ENCODE measurements around the gene BRIX1. TPM values are rescaled to one million over a fixed set of nuclear protein-coding genes. Genes with fewer than 3 reads are reported as not detected.

Gene BRIX1
- total and polyA plus RNA-seq, 9 donors: 29.8 to 39.8 (median 33.1) TPM

DNA sequence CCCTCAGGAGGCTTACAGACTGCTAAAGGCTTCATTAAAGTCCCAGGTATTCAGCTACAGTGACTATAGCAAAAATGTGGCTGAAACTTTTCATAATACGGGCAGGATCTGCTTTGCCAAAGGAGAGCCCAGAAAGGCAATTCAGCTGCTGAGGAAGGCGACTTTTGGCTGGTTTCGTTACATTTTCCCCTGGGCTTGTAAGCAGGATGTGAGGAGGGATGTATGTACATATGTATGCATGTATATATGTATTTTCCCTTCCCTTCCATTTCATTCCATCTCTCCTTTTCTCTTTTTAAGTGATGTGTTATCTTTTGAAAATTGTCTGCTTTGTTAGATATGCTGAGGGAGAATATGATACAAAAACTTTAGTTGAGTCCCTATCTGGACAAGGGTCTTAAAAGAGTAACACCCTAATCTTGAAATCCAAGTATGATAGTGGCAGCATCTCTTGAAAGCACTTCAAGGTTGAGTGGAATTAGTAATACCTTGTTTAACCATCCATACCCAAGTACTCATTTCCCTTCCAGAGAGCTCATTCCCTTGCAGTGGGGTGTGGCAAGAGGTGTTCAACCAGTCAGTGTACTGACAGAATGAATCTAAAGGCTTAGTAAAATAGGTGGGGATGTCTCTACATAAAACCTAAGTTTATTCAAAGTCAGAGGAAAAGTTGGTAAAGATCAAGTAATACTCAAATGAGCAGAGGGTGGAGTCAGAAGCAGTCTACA is 29.0 kb upstream of the BRIX1 start:
- Histone ChIP-seq H3K4me1 (ENCODE audit: control insufficient read depth, insufficient read depth, low read length) (no peaks in the 10 kb centered on the region), H3K27ac (ENCODE audit: low read length) (no peak overlapping the region), H3K4me3 (ENCODE audit: low read length) (no peak overlapping the region), H3K9me3 (replicated peaks; ENCODE audit: control insufficient read depth, low read depth, low read length) (no peaks in the 10 kb centered on the region), H3K27me3 (ENCODE audit: control insufficient read depth, insufficient read depth, low read length) (no peaks in the 10 kb centered on the region), H3K36me3 (ENCODE audit: control insufficient read depth, insufficient read depth, low read length) (no peaks in the 10 kb centered on the region)
- WGBS (ENCODE audit: insufficient coverage): 88% methylated on average over 1 of the region's 3 CpGs
- no peak for DNase-seq

DNA sequence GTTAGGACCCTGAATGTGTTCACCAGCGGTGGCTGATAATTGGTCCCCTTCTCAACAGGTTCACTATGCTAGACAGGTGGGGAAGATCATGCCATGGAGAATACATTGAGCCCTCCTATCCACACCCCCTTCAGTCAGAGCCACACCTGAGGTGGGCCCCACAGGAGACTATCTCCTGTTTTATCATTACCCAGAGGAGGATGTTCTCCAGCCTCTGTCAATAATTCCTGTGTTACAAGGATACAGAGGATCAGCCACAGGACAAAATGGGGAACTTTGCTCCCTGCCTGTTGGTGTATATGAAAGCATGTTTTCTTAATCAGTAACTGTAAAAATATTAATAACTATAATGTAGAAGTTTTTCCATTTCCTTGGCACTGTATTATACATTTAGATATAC is 26.1 kb upstream of the BRIX1 start:
- Histone ChIP-seq H3K36me3 (ENCODE audit: control insufficient read depth, insufficient read depth, low read length) (no peaks in the 10 kb centered on the region), H3K27me3 (ENCODE audit: control insufficient read depth, insufficient read depth, low read length) (no peaks in the 10 kb centered on the region), H3K27ac (ENCODE audit: low read length) (no peak overlapping the region), H3K4me1 (ENCODE audit: control insufficient read depth, insufficient read depth, low read length) (no peaks in the 10 kb centered on the region), H3K9me3 (replicated peaks; ENCODE audit: control insufficient read depth, low read depth, low read length) (no peaks in the 10 kb centered on the region), H3K4me3 (ENCODE audit: low read length) (no peak overlapping the region)
- WGBS (ENCODE audit: insufficient coverage): no CpG with 5 or more reads among the region's 1 CpG
- DNase-seq: no peak

DNA sequence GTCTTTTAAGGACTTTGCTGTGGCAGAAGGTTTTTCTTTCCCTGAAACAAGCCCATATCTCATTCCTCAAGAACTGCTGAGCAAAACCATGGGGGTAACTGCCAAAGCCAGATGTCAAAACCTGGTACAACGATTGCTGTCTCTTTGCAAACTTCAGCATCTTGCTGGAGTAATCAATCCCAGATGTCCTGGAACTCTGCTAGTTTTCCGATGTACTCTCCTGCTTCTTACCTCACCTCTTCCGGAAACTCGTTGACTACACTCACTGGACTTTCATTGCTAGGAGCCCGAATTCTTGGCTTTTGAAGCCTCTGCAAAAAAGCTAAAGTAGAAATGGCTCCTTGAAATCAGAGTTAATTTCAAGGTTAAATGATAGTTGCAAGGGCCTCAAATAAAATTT is 23.5 kb upstream of the BRIX1 start:
- DNase-seq: peak; percentile 98
- Histone ChIP-seq H3K9me3 (replicated peaks; ENCODE audit: control insufficient read depth, low read depth, low read length) (no peaks in the 10 kb centered on the region), H3K27me3 (ENCODE audit: control insufficient read depth, insufficient read depth, low read length) (no peaks in the 10 kb centered on the region), H3K4me1 (ENCODE audit: control insufficient read depth, insufficient read depth, low read length) (no peaks in the 10 kb centered on the region), H3K36me3 (ENCODE audit: control insufficient read depth, insufficient read depth, low read length) (no peaks in the 10 kb centered on the region), H3K27ac (ENCODE audit: low read length) (peak overlapping the region; percentile 52), H3K4me3 (ENCODE audit: low read length) (no peak overlapping the region)
- 21% methylated on average over 2 of the region's 5 CpGs for WGBS (ENCODE audit: insufficient coverage)

DNA sequence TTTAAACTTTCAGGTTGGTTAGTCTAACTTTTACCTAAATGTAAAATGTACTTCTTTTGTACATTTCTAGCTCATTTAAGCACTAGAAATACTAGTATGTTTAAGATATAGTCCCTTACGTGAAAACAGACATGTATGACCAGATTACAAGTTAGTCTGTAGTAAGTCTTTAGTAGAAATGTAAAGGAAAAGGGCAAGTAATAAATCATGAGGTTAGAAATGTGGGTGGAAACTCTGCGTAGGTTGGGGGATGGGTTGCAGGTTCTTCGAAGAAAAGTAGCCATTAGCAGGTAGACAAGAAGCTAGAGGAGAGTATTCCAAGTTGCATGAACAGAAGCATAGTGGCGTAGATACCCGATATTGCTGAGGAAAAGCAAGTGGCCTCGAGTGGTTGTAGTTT is 23.1 kb upstream of the BRIX1 start:
- H3K27me3 ChIP-seq (ENCODE audit: control insufficient read depth, insufficient read depth, low read length): no peaks in the 10 kb centered on the region
- no peak for DNase-seq
- 73% methylated on average over 6 of the region's 6 CpGs for WGBS (ENCODE audit: insufficient coverage)
- no peak overlapping the region for H3K4me3 ChIP-seq (ENCODE audit: low read length)
- H3K4me1 ChIP-seq (ENCODE audit: control insufficient read depth, insufficient read depth, low read length): no peaks in the 10 kb centered on the region
- no peaks in the 10 kb centered on the region for H3K36me3 ChIP-seq (ENCODE audit: control insufficient read depth, insufficient read depth, low read length)
- H3K27ac ChIP-seq (ENCODE audit: low read length): peak overlapping the region; percentile 52
- H3K9me3 ChIP-seq (replicated peaks; ENCODE audit: control insufficient read depth, low read depth, low read length): no peaks in the 10 kb centered on the region

DNA sequence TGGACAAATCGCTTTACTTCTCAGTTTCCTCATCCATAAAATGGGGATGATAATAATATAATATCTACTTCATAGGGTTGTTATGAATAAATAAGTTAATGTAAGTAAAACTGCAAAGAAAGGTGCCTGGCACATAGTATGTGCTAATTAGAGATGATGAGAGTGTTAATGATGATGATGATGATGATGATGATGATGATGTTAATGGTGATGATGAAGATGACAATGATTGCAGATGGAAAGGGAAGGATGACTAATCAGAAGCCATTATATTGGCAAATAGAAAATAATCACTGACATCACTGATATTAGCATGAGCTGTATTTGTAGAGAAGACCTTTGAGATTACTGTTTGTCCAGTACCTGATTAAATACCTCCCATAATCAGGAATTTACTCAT is 20.8 kb upstream of the BRIX1 start:
- DNase-seq: no peak
- H3K36me3 ChIP-seq (ENCODE audit: control insufficient read depth, insufficient read depth, low read length): peaks cover 2% of the 10 kb centered on the region
- H3K9me3 ChIP-seq (replicated peaks; ENCODE audit: control insufficient read depth, low read depth, low read length): no peaks in the 10 kb centered on the region
- no peaks in the 10 kb centered on the region for H3K27me3 ChIP-seq (ENCODE audit: control insufficient read depth, insufficient read depth, low read length)
- no peak overlapping the region for H3K27ac ChIP-seq (ENCODE audit: low read length)
- H3K4me3 ChIP-seq (ENCODE audit: low read length): no peak overlapping the region
- no peaks in the 10 kb centered on the region for H3K4me1 ChIP-seq (ENCODE audit: control insufficient read depth, insufficient read depth, low read length)
- no CpG with 5 or more reads among the region's 1 CpG for WGBS (ENCODE audit: insufficient coverage)

DNA sequence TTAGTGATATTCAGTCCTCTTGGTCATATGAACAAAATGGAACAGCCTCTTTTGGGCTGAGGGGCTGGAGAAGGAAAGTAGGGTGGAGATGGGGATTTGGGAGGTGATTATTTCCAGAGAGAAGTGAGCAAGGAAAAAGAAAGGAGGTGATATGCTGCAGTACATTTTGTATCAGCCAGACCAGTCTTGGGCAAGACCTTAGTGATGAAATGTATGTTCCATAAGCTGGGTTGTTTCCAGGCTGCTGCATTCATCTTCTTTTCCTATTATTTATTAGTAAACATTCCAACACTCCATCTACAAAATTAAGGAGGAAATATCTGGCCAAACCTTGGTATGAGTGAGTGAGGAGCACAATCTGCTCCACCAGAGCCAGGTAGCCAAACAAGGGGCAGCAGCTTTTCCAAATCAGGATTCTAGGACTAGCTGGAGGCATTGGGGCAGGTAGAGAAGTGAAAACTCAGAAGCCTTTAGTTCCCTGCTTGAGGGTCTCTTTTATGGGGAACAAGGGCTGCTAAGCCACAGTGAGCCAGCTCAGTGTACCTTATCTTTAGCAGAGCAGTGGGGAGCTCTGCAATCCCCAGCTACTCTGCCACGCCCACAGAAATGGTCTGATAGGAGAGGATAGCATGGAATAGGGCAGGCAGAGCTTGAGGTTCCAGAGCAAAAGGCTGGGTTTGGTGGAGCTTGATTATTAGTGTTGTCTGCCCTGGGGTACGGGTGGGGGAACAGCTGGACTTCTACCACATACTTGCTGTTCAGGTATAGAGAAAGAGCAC is 19.7 kb upstream of the BRIX1 start:
- no peaks in the 10 kb centered on the region for H3K4me1 ChIP-seq (ENCODE audit: control insufficient read depth, insufficient read depth, low read length)
- no peaks in the 10 kb centered on the region for H3K9me3 ChIP-seq (replicated peaks; ENCODE audit: control insufficient read depth, low read depth, low read length)
- WGBS (ENCODE audit: insufficient coverage): 90% methylated on average over 2 of the region's 2 CpGs
- H3K27ac ChIP-seq (ENCODE audit: low read length): no peak overlapping the region
- no peak for DNase-seq
- H3K36me3 ChIP-seq (ENCODE audit: control insufficient read depth, insufficient read depth, low read length): peaks cover 2% of the 10 kb centered on the region
- H3K27me3 ChIP-seq (ENCODE audit: control insufficient read depth, insufficient read depth, low read length): no peaks in the 10 kb centered on the region
- H3K4me3 ChIP-seq (ENCODE audit: low read length): no peak overlapping the region

DNA sequence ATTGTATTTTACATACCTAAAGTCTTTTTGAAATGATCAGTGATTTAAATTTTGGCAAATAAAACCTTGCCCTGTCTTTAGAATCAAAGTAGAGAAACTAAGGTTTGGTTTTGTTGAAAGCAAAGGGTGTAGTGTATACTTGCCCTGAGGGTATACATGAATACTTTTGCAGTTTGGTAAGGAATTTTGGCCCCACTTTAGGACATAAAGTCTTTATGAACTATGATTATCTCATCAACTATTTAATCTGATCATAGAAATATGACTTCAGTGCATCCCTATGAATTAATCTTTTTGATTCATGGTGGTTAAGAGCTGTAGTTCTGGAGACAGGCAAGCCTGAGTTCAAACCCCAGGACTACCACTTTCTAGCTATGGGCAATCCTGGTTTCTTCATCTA is 17.9 kb upstream of the BRIX1 start:
- Histone ChIP-seq H3K4me1 (ENCODE audit: control insufficient read depth, insufficient read depth, low read length) (no peaks in the 10 kb centered on the region), H3K9me3 (replicated peaks; ENCODE audit: control insufficient read depth, low read depth, low read length) (no peaks in the 10 kb centered on the region), H3K27me3 (ENCODE audit: control insufficient read depth, insufficient read depth, low read length) (no peaks in the 10 kb centered on the region), H3K36me3 (ENCODE audit: control insufficient read depth, insufficient read depth, low read length) (peaks cover 2% of the 10 kb centered on the region), H3K27ac (ENCODE audit: low read length) (no peak overlapping the region), H3K4me3 (ENCODE audit: low read length) (no peak overlapping the region)
- no peak for DNase-seq

DNA sequence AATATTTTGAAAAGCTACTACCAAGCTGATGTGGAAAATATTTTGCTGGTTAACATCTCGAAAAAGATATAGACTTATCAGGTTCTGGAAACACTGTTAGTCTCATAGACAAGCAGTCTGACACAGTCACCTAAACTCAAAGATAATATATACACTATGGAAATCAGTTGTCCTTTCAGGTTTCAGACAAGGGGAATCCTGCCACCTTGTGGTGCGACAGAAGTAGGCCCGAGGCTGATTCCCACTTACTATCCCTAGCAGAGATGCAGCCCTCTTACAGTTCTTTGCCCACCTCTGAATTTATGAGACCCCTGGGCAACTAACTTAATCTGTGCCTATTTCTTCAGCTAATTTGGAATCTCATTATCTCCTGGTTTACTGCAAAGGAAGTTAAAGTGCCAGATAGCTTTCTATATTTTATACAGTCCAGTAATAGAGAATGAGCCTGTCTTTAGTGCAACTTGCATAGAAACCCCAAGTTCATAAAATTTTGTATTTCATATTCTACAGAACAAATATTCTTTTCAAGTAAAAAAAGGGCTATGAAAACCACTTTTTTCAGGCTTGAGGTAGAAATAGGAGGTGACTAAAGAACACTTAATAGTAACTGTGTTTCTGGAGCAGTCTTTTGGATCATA is 17.1 kb upstream of the BRIX1 start:
- Histone ChIP-seq H3K36me3 (ENCODE audit: control insufficient read depth, insufficient read depth, low read length) (peaks cover 2% of the 10 kb centered on the region), H3K27ac (ENCODE audit: low read length) (no peak overlapping the region), H3K4me1 (ENCODE audit: control insufficient read depth, insufficient read depth, low read length) (no peaks in the 10 kb centered on the region), H3K4me3 (ENCODE audit: low read length) (no peak overlapping the region), H3K9me3 (replicated peaks; ENCODE audit: control insufficient read depth, low read depth, low read length) (no peaks in the 10 kb centered on the region), H3K27me3 (ENCODE audit: control insufficient read depth, insufficient read depth, low read length) (no peaks in the 10 kb centered on the region)
- peak; percentile 86 for DNase-seq
- 0% methylated on average over 2 of the region's 3 CpGs for WGBS (ENCODE audit: insufficient coverage)

DNA sequence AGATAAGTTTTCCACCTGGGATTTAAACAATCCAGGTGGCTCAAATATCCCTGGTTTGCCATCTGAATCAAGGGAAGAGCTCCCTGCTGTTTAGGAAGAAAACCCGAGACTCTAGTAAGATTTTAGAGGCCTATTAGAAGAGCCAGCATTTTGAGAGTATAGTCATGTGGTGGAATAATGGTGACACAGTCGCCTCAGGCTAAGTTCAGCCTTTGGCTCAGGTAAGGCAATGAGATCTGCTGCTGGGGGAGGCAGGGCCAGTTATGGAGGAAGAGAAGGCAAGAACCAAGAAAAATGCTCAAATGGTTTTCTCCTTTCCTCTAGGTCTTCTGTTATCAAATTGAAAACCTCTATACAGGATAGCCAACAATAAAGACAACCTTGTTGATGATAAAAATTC is 16.4 kb upstream of the BRIX1 start:
- no peak for DNase-seq
- no peaks in the 10 kb centered on the region for H3K27me3 ChIP-seq (ENCODE audit: control insufficient read depth, insufficient read depth, low read length)
- H3K4me3 ChIP-seq (ENCODE audit: low read length): no peak overlapping the region
- no peaks in the 10 kb centered on the region for H3K4me1 ChIP-seq (ENCODE audit: control insufficient read depth, insufficient read depth, low read length)
- H3K9me3 ChIP-seq (replicated peaks; ENCODE audit: control insufficient read depth, low read depth, low read length): no peaks in the 10 kb centered on the region
- 79% methylated on average over 2 of the region's 2 CpGs for WGBS (ENCODE audit: insufficient coverage)
- no peak overlapping the region for H3K27ac ChIP-seq (ENCODE audit: low read length)
- H3K36me3 ChIP-seq (ENCODE audit: control insufficient read depth, insufficient read depth, low read length): peaks cover 2% of the 10 kb centered on the region

DNA sequence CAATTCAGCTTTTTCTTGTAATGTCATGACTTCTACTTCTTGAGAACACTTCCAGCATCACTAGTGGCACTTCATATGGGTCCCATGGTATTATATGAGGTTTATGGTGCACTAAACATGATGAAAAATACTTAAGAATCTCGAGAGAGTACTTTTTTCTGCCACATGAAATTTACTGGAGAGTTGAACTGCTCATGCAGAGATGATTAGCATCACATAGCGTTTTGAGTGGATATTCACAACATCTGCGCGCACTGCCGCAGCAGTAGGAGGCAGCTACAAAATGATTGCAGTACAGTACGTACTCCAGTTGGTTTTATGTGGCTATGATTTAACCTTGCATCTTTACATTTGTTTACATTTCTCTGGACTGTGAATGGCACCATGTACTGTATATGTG is 14.9 kb upstream of the BRIX1 start:
- Histone ChIP-seq H3K9me3 (replicated peaks; ENCODE audit: control insufficient read depth, low read depth, low read length) (no peaks in the 10 kb centered on the region), H3K36me3 (ENCODE audit: control insufficient read depth, insufficient read depth, low read length) (peaks cover 4% of the 10 kb centered on the region), H3K4me1 (ENCODE audit: control insufficient read depth, insufficient read depth, low read length) (no peaks in the 10 kb centered on the region), H3K4me3 (ENCODE audit: low read length) (no peak overlapping the region), H3K27ac (ENCODE audit: low read length) (no peak overlapping the region), H3K27me3 (ENCODE audit: control insufficient read depth, insufficient read depth, low read length) (no peaks in the 10 kb centered on the region)
- DNase-seq: no peak
- 33% methylated on average over 1 of the region's 6 CpGs for WGBS (ENCODE audit: insufficient coverage)

Measured in muscle of leg (tissue), 11 donors.